IMR-90 (cell line): Measurements from ENCODE around the gene TEX22. TPM values are rescaled to one million over a fixed set of nuclear protein-coding genes. Genes with fewer than 3 reads are reported as not detected.

ENCODE experiments used
- ATAC-seq: fragments of 200-7000 bp; cut with Tn5 transposase; 2 replicates; pipeline ENCODE4 v1.9.1; 2020; ENCODE audit warnings: low read depth, mild to moderate bottlenecking, moderate library complexity
- BruUV-seq: library from RNA; stranded (reverse); fragments of 400-500 nt; replicated peaks from 2 replicates; lab custom pipeline; 2021; lab: Mats Ljungman, UMichigan
- CTCF ChIA-PET: fragments of 300-600 bp; formaldehyde crosslinking; extraction: SDS; loops from one replicate; lab custom pipeline; 2021; ENCODE audit warnings: antibody characterized with exemption; lab: Yijun Ruan, JAX
- POLR2A ChIA-PET: fragments of 300-600 bp; sonication (Branson Sonifier 250); formaldehyde crosslinking; loops from one replicate; lab custom pipeline; 2022; ENCODE audit warnings: antibody characterized with exemption; ENCODE audit not compliant: unreplicated experiment; lab: Charles Lee
- DNase-seq: peaks from one replicate; pipeline ENCODE4 v3.0.0; 2013
- H2AFZ ChIP-seq: replicated peaks from 2 replicates; pipeline ENCODE3; 2013; ENCODE audit warnings: low read length, mild to moderate bottlenecking; ENCODE audit not compliant: poor library complexity
- H2AK5ac ChIP-seq: 2 replicates; pipeline ENCODE4 v1.6.1; 2013; ENCODE audit warnings: low read depth, low read length, inconsistent platforms
- H2AK9ac ChIP-seq: replicated peaks from 2 replicates; pipeline ENCODE3; 2013; ENCODE audit warnings: mild to moderate bottlenecking, low read depth, low read length, moderate library complexity; ENCODE audit not compliant: poor library complexity
- H2BK120ac ChIP-seq: 2 replicates; pipeline ENCODE4 v1.6.1; 2013; ENCODE audit warnings: low read depth, low read length, inconsistent platforms
- H2BK15ac ChIP-seq: 3 replicates; pipeline ENCODE4 v1.6.1; 2013; ENCODE audit warnings: low read depth, low read length, inconsistent platforms
- H2BK20ac ChIP-seq: 2 replicates; pipeline ENCODE4 v1.6.1; 2013; ENCODE audit warnings: low read depth, mild to moderate bottlenecking, inconsistent platforms, low read length, moderate library complexity
- H2BK5ac ChIP-seq: 2 replicates; pipeline ENCODE4 v1.6.1; 2013; ENCODE audit warnings: mild to moderate bottlenecking, low read depth, low read length, inconsistent platforms; ENCODE audit not compliant: poor library complexity, severe bottlenecking
- H3K14ac ChIP-seq: replicated peaks from 2 replicates; pipeline ENCODE4 v1.6.1; 2013; ENCODE audit warnings: low read depth, low read length, inconsistent platforms
- H3K18ac ChIP-seq: 2 replicates; pipeline ENCODE4 v1.6.1; 2013; ENCODE audit warnings: low read depth, low read length, control low read depth
- H3K23ac ChIP-seq: 2 replicates; pipeline ENCODE4 v1.6.1; 2013; ENCODE audit warnings: low read depth, low read length, inconsistent platforms
- H3K27ac ChIP-seq: 2 replicates; pipeline ENCODE4 v1.5.1; 2013; ENCODE audit warnings: mild to moderate bottlenecking, control low read depth, low read length; ENCODE audit not compliant: insufficient read depth
- H3K27me3 ChIP-seq: 2 replicates; pipeline ENCODE4 v1.6.1; 2013; ENCODE audit warnings: low read length; ENCODE audit not compliant: control insufficient read depth, insufficient read depth
- H3K36me3 ChIP-seq: 2 replicates; pipeline ENCODE4 v1.6.1; 2013; ENCODE audit warnings: low read length, mixed read lengths; ENCODE audit not compliant: control insufficient read depth, insufficient read depth
- H3K4ac ChIP-seq: 2 replicates; pipeline ENCODE4 v1.6.1; 2013; ENCODE audit warnings: low read depth, low read length, inconsistent platforms
- H3K4me1 ChIP-seq: 2 replicates; pipeline ENCODE4 v1.6.1; 2013; ENCODE audit warnings: low read length, mixed read lengths; ENCODE audit not compliant: control insufficient read depth, insufficient read depth
- H3K4me2 ChIP-seq: 2 replicates; pipeline ENCODE4 v1.6.1; 2013; ENCODE audit warnings: low read depth, mild to moderate bottlenecking, control low read depth, low read length, moderate library complexity
- H3K4me3 ChIP-seq: 2 replicates; pipeline ENCODE4 v1.5.1; 2013; ENCODE audit warnings: low read depth, mild to moderate bottlenecking, control low read depth, low read length, moderate library complexity; ENCODE audit not compliant: insufficient read depth
- H3K56ac ChIP-seq: 2 replicates; pipeline ENCODE4 v1.6.1; 2013; ENCODE audit warnings: low read length, inconsistent platforms; ENCODE audit not compliant: insufficient read depth; ENCODE audit errors: extremely low read depth
- H3K79me1 ChIP-seq, 2 experiments: 2 replicates each; pipeline ENCODE4 v1.6.1; 2013; ENCODE audit warnings: low read length in 2 of 2, inconsistent platforms in 1 of 2, low read depth in 1 of 2
- H3K9ac ChIP-seq: 2 replicates; pipeline ENCODE4 v1.6.1; 2013; ENCODE audit warnings: low read depth, low read length, control low read depth
- H3K9me1 ChIP-seq: 2 replicates; pipeline ENCODE4 v1.6.1; 2013; ENCODE audit warnings: low read length, inconsistent platforms; ENCODE audit not compliant: insufficient read depth
- H3K9me3 ChIP-seq: 2 replicates; pipeline ENCODE4 v1.6.1; 2013; ENCODE audit warnings: low read length; ENCODE audit not compliant: control insufficient read depth, insufficient read depth
- H4K20me1 ChIP-seq: 2 replicates; pipeline ENCODE4 v1.6.1; 2013; ENCODE audit warnings: low read length, inconsistent platforms; ENCODE audit not compliant: insufficient read depth
- H4K5ac ChIP-seq: 2 replicates; pipeline ENCODE4 v1.6.1; 2013; ENCODE audit warnings: mild to moderate bottlenecking, low read depth, low read length, control low read depth
- H4K8ac ChIP-seq, 2 experiments: 2 replicates each; pipeline ENCODE4 v1.6.1; 2013; ENCODE audit warnings: low read depth in 2 of 2, low read length in 2 of 2, control low read depth in 1 of 2, inconsistent platforms in 1 of 2
- H4K91ac ChIP-seq: 2 replicates; pipeline ENCODE4 v1.6.1; 2013; ENCODE audit warnings: low read depth, low read length, inconsistent platforms; ENCODE audit not compliant: insufficient read depth
- BHLHE40 ChIP-seq: fragments of 150-350 bp; IDR thresholded peaks from 2 replicates; pipeline ENCODE4 v1.6.1; 2016; ENCODE audit warnings: mild to moderate bottlenecking, low read depth, low read length
- FOS ChIP-seq: fragments of 150-350 bp; IDR thresholded peaks from 2 replicates; pipeline ENCODE4 v1.6.1; 2016; ENCODE audit warnings: low read depth, low read length
- MAFK ChIP-seq: IDR thresholded peaks from 2 replicates; pipeline ENCODE4 v1.6.1; 2012; ENCODE audit warnings: low read depth, low read length, improper control_type of control experiment
- MAZ ChIP-seq: IDR thresholded peaks from 2 replicates; pipeline ENCODE4 v1.6.1; 2012; ENCODE audit warnings: low read depth, mild to moderate bottlenecking, low read length, improper control_type of control experiment, moderate library complexity, borderline replicate concordance
- MXI1 ChIP-seq: IDR thresholded peaks from 2 replicates; pipeline ENCODE4 v1.6.1; 2012; ENCODE audit warnings: low read depth, mild to moderate bottlenecking, low read length, moderate library complexity, borderline replicate concordance
- POLR2A ChIP-seq: IDR thresholded peaks from 2 replicates; pipeline ENCODE4 v1.6.1; 2012; ENCODE audit warnings: mild to moderate bottlenecking, low read depth, low read length
- RAD21 ChIP-seq: IDR thresholded peaks from 2 replicates; pipeline ENCODE4 v1.6.1; 2012; ENCODE audit warnings: low read length, improper control_type of control experiment
- RCOR1 ChIP-seq: IDR thresholded peaks from 2 replicates; pipeline ENCODE4 v1.6.1; 2012; ENCODE audit warnings: mild to moderate bottlenecking, low read length, improper control_type of control experiment; ENCODE audit not compliant: insufficient replicate concordance
- RFX5 ChIP-seq: IDR thresholded peaks from 2 replicates; pipeline ENCODE4 v1.8.0; 2012; ENCODE audit warnings: low read depth, mild to moderate bottlenecking, low read length, moderate library complexity
- SMC3 ChIP-seq: fragments of 150-350 bp; IDR thresholded peaks from 2 replicates; pipeline ENCODE4 v1.6.1; 2016; ENCODE audit warnings: low read depth, mild to moderate bottlenecking, antibody characterized with exemption, low read length, moderate library complexity
- WGBS, 2 experiments: methylation state at CpG; one replicate each; pipeline versions ENCODE4 v1.1.5 to v1.1.7; 2013; ENCODE audit warnings: missing lambda C conversion rate in 2 of 2; ENCODE audit not compliant: insufficient read length in 1 of 2; ENCODE audit errors: extremely low coverage in 2 of 2; 5-methylcytosine and 5-hydroxymethylcytosine counted together
- dilution Hi-C: fragments of 300-500 bp; cut with HindIII; formaldehyde crosslinking; loops from one replicate; pipeline ENCODE4 v1.14.3; 2018; ENCODE audit warnings: low sequenced_read_pairs; ENCODE audit not compliant: unreplicated experiment
- in situ Hi-C: fragments of 300-500 bp; cut with MboI; formaldehyde crosslinking; loops from 3 replicates; pipeline ENCODE4 v1.14.3; 2019; ENCODE audit warnings: low sequenced_read_pairs, inconsistent platforms, mixed read lengths
- intact Hi-C: fragments of 100-400 bp; cut with micrococcal nuclease; formaldehyde crosslinking; loops from 2 replicates; pipeline ENCODE4 v1.10.0; 2022
- polyA plus RNA-seq, 3 experiments: library from polyadenylated mRNA; depleted of rRNA; stranded (reverse); fragments of >200 nt; gene quantifications; 2 replicates each; pipeline ENCODE4 v1.2.3, GENCODE V29; 2012; ENCODE audit warnings: low replicate concordance in 1 of 3
- total RNA-seq: library from RNA; depleted of rRNA; stranded (reverse); fragments of >200 nt; gene quantifications from 2 replicates; pipeline ENCODE4 v1.2.3, GENCODE V29; 2012

TEX22 gene
- total and polyA plus RNA-seq, 2 of the 4 experiments (the other 2 are of a cell fraction), result 0.10 to 0.18 TPM

DNA sequence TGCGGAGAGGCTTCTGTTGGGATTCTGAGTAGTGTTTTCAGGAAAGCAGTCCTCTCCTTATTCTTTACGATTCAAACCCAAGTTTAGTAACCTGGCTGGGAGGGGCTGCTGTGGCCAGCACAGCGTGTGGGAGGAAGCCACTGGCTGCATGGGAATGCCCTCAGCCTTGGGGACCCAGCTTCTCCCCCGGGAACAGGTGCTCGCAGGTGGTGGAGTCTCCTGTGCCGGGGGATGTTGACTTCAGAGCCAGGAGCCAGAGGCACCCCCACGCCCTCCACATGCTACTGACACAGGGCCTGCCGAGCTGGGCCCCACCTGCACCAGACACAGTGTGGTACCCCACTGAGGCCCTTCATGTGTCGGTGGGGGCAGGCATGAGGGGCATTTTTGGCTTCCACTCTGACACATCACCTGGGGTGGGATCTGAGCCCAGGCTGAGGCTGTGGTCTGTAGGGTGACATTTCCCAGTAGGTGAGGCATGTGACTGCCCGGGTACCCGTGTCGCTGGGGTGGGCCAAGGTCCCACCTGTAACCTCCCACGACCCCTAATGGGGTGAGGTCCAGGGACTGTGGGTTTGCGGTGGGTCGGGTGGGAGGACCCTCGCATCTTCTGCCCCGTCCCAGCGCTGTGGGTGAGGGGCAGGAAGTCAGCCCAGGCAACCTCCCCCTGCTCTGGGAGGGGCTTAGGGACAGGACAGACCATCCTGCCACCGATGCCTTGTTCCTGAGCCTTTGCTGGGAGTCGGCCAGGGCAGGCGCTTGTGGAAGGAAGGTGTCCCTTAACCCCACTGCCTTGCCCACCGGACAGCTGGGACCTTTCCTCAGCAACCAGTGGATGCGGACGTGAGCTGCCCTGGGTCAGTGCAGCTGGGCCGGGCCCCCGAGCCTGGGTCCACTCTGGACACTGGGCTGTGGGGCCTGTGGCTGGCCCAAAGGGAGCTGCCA, 47.8 kb downstream of the TEX22 start (continued):
- no peak for TF ChIP-seq RCOR1

GRCh38 chr14:105446971-105447370, 48.6 kb downstream of the TEX22 start:
- Histone ChIP-seq H3K4me3 (no peak overlapping the region), H3K4me1 (no peaks in the 10 kb centered on the region), H3K56ac (no peak overlapping the region), H4K8ac (no peak overlapping the region), H3K23ac (no peak overlapping the region), H3K27me3 (no peaks in the 10 kb centered on the region), H4K5ac (no peak overlapping the region), H3K36me3 (peaks cover 32% of the 10 kb centered on the region), H3K9me1 (no peaks in the 10 kb centered on the region), H2BK15ac (no peak overlapping the region), H2AK5ac (no peak overlapping the region), H3K14ac (no peak overlapping the region), H2BK120ac (no peak overlapping the region), H4K20me1 (peaks cover 31% of the 10 kb centered on the region), H2AK9ac (no peak overlapping the region), H3K79me1 (peaks cover 5 to 43% of the 10 kb centered on the region in 2 experiments; a peak in 3 of 4 replicates), H2AFZ (no peak overlapping the region), H3K4ac (no peak overlapping the region), H2BK20ac (no peak overlapping the region), H4K91ac (no peak overlapping the region), H2BK5ac (no peak overlapping the region), H3K18ac (no peak overlapping the region), H3K27ac (no peak overlapping the region), H3K4me2 (no peak overlapping the region), H3K9me3 (no peaks in the 10 kb centered on the region), H3K9ac (no peak overlapping the region)
- intact Hi-C loops, result no loop called here
- dilution Hi-C loops, result no loop called here
- ChIA-PET CTCF (interaction anchor here (0.6 kb wide), 1 partner anchor 64 kb away, joined by 3 read pairs; no protein-coding TSS in a partner anchor), POLR2A (no interaction called here)
- 92% methylated on average over 10 of the region's 14 CpGs; no CpG with 5 or more reads in 1 of the 2 experiments for WGBS, 2 experiments
- no TSS peak for BruUV-seq
- DNase-seq, result no peak
- ATAC-seq, result no peak
- TF ChIP-seq RAD21 (no peak), MAFK (no peak), SMC3 (no peak), MAZ (no peak), RCOR1 (no peak), BHLHE40 (no peak), RFX5 (no peak), FOS (no peak), POLR2A (no peak), MXI1 (no peak)
- in situ Hi-C loops, result no loop called here
